T47D (cell line): ENCODE measurements around the gene NPAS3.
A peak's percentile ranks its signal among the peaks of the same experiment; 100 is the strongest.

Source experiments
- DNase-seq, 2 experiments: peaks; one replicate each; pipeline versions ENCODE4 v3.0.0 to v3.0.0-alpha.2; 2011 to 2012; ENCODE audit warnings: low read depth in 1 of 2, low spot score in 1 of 2
- JUND ChIP-seq: IDR thresholded peaks from 2 replicates; pipeline ENCODE4 v1.6.1; 2012; ENCODE audit warnings: low read depth
- in situ Hi-C: cut with HindIII; loops from 2 replicates; pipeline ENCODE4 v1.10.0; 2016; ENCODE audit warnings: low sequenced_read_pairs, low pct_unique_long_range_greater_than_20kb

NPAS3 gene

GRCh38 chr14:33781236-33781635 lies 842.6 kb downstream of the NPAS3 start:
- peak in 1 of 2 experiments; percentile 15 for DNase-seq
- no peak for TF ChIP-seq JUND
- in situ Hi-C loops: no loop called here

- no peak for TF ChIP-seq JUND
- in situ Hi-C loops: no loop called here
- DNase-seq: no peak
These were observed 844.2 kb downstream of the NPAS3 start for GRCh38 chr14:33782923-33783322.

- no peak for TF ChIP-seq JUND
- no peak for DNase-seq
- in situ Hi-C loops: no loop called here
These were observed 847.6 kb downstream of the NPAS3 start for GRCh38 chr14:33786091-33786825.

GRCh38 chr14:33788161-33788560 lies 849.5 kb downstream of the NPAS3 start:
- in situ Hi-C loops: no loop called here
- TF ChIP-seq JUND: no peak

GRCh38 chr14:33790996-33791395 lies 852.3 kb downstream of the NPAS3 start:
- in situ Hi-C loops: no loop called here
- TF ChIP-seq JUND: no peak
- no peak for DNase-seq

More at GRCh38 chr14:33788161-33788560, 849.5 kb downstream of the NPAS3 start:
- no peak for DNase-seq

GRCh38 chr14:33792009-33792719 lies 853.5 kb downstream of the NPAS3 start:
- in situ Hi-C loops: no loop called here
- DNase-seq: no peak

GRCh38 chr14:33792720-33793368 lies 854.2 kb downstream of the NPAS3 start:
- TF ChIP-seq JUND: no peak
- in situ Hi-C loops: no loop called here
- peak; percentile 75 to 82 for DNase-seq

More at GRCh38 chr14:33792009-33792719, 853.5 kb downstream of the NPAS3 start:
- TF ChIP-seq JUND: no peak

GRCh38 chr14:33793398-33794110 lies 854.9 kb downstream of the NPAS3 start:
- TF ChIP-seq JUND: no peak
- in situ Hi-C loops: no loop called here
- no peak for DNase-seq

GRCh38 chr14:33794791-33795305 lies 856.2 kb downstream of the NPAS3 start:
- no peak for DNase-seq
- in situ Hi-C loops: no loop called here
- TF ChIP-seq JUND: no peak

- no peak for DNase-seq
- in situ Hi-C loops: no loop called here
- TF ChIP-seq JUND: no peak
These were observed 857.7 kb downstream of the NPAS3 start for GRCh38 chr14:33796356-33796755.

- no peak for TF ChIP-seq JUND
- DNase-seq: no peak
- in situ Hi-C loops: no loop called here
These were observed 861.3 kb downstream of the NPAS3 start for GRCh38 chr14:33799705-33800570.
